Hematopoietic multipotent progenitor cell treated with erythropoietin and hydrocortisone succinate and interleukin-3 and kit ligand, for 15 days (in vitro differentiated cells): Measurements from ENCODE around the gene SPTBN4.
"Not testable (repeated sequence)": the region's sequence is repeated elsewhere in the genome, so short reads cannot be mapped to it uniquely, and the experiment has no call there.

Experiments used
- DNase-seq: peaks from one replicate; pipeline ENCODE4 v3.0.0-alpha.2; 2015; ENCODE audit warnings: low spot score

Gene SPTBN4

DNA sequence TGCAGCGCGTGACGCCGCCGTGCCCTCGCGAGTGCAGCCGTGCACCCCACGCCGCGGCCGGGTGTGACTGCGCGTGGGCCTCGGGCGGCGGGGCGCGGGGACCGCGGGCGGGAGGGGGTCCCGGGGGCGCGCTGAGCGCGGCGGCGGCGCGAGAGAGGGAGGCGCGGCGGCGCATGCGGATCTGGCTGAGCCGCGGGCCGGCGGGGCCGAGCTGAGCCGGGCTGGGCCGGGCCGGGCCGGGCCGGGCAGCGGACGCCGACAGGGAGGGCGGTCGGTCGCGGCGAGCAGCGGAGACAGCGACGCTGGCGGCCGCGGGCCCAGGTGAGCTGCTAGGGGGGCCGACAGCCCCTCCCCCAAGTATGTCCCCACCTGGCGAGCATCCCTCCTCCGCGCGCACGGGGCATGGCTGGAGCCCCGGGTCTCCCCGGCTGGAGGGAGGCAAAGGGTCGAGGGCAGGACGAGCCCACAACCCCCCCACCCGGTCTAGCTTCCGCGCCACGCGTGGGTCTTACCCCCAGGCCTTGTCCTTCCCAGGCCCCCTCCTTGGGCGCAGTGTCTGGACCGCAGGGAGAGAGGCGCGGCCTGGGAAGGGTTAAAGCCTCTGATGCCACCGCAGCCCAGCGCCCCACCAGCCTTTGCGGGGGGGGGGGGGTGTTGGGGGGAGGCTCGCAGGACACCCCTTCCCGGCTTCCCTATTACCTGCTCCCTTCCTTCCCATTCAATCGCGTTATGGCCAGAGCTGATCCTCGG, at the start of gene SPTBN4:
SPTBN4 (plus strand) TSS at position 17 of the 750 bp plus-strand sequence. CDS start 5,621 bp downstream, outside the sequence.
- no peak for DNase-seq

DNA sequence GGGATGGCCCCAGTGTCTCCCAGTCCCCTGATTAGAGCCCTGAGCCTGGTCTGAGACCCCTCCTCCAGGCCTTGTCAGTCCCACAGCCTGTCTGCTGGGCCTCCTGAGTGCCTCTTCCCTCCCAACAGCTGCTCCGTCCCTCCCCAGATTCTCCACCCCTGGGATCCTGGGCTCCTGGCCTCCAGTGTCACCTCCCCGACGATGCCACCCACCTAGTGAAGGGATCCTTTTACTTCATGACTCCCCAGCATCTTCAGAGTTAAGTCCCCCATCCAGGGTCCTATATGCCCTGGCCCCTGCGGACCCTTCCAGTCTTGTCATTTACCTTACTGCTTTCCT, 49.2 kb upstream of the SPTBN4 start:
- no peak for DNase-seq

DNA sequence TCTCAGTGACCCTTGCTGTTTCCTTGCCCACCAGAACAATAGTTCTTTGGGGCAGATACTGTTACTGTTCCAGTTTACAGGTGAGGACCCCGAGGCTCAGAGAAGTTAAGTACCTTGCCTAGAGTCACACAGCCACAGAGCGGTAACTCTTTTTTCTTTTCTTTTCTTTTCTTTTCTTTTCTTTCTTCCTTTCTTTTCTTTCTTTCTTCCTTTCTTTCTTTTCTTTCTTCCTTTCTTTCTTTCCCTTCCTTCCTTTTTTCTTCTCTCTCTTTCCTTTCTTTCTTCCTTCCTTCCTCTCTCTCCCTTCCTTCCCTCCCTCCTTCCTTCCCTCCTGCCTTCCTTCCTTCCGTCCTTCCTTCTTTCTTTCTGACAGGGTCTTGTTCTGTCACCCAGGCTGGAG, 48.8 kb upstream of the SPTBN4 start:
- no peak for DNase-seq

DNA sequence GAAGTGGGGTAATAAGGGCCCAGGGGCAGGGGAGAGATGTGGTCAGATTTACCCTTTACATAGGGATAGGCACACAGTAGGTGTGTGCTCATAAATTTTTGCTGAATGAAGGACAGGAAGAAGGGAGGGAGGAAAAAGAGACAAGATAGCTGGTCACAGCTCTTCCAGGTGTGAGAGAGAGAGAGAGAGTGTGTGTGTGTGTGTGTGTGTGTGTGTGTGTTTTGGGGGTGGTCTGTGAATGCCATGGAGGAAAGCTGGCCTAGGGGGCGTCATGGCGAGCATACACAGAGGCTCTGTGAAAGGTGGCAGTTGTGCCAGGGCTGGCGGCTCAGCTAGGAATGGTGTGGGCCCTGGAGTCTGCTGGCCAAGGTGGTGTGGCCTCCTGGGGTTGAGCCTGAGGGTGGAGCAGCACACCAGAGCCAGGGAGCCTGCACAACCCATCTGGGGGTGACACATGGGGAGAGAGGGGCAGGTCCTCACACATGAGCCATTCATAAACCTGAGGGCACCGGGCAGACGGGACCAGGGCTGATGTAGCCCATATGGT, 47.7 kb upstream of the SPTBN4 start:
- no peak for DNase-seq

DNA sequence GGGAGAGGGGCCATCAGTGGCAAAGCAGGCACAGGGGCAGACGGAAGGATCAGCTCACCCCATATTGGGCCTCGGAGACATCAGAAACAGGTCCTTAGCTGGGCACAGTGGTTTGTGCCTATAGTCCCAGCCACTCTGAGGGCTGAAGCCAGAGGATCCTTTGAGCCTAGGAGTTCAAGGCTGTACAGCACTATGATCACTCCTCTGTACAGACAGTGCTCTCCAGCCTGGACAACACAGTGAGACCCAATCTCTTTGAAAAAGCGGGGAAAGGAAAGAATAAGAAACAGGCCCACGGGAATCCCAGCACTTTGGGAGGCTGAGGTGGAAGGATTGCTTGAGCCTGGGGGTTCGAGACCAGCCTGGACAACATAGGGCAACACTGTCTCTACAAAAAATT, 47.0 kb upstream of the SPTBN4 start:
- DNase-seq: no peak

DNA sequence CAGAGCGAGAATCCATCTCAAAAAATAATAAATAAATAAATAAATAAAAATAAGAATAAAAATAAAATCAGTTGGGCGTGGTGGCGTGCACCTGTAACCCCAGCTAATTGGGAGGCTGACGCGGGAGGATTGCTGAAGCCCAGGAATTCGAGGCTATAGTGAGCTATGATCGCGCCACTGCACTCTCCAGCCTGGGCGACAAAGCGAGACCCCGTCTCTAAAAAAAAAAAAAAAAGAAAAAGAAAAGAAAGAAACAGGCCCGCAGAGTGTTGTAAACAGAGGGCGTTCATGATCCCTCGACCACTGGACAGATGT, 46.4 kb upstream of the SPTBN4 start:
- DNase-seq: no peak

DNA sequence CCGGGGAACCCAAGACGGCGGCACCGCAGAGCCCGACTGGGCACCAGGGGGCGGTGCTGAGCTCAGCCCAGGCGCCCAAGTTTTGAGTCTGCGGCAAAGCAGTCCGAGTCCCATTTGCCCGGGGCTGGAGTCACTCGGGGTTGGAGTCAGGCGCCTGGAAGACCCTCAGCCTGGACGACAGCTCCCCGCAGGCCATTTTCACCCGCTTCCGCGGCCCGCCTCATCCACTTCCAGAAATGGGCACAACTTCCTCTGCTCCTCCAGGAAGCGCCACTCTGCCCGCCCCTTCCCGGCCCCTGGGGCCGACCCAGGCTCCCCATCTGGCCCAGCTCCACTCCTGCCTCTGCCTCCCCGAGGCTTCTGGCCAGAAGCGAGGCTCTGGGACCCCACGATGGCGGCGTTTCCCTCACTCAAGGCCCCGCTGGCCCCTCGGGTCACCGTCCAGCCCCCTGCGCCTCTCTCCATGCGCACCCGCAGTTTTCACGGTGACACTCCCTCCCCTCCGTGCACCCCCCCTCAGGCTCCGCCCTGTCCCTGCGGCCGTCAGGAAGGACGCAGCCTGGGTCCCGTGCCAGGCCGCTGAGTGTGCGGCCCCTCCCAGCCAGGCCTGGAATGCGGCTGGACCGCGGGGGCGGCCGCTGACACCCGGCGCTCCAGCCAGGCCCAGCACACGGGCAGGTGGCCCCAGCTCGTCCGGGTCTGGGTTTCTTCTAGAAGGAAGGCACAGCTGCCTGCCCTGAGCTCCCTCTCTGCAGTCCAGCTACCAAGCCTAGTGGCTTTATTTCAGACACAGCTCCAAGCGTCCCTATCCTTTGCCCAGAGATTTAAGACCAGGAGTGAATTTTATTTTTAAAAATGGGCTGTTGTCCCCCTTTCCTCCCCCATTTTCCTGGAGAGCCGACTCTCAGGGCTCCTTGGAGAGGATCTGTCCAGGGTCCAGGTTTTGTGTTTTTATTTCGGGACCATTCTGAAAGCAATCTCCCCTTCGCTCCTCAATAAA, 45.7 kb upstream of the SPTBN4 start:
- peak; percentile 84 for DNase-seq

DNA sequence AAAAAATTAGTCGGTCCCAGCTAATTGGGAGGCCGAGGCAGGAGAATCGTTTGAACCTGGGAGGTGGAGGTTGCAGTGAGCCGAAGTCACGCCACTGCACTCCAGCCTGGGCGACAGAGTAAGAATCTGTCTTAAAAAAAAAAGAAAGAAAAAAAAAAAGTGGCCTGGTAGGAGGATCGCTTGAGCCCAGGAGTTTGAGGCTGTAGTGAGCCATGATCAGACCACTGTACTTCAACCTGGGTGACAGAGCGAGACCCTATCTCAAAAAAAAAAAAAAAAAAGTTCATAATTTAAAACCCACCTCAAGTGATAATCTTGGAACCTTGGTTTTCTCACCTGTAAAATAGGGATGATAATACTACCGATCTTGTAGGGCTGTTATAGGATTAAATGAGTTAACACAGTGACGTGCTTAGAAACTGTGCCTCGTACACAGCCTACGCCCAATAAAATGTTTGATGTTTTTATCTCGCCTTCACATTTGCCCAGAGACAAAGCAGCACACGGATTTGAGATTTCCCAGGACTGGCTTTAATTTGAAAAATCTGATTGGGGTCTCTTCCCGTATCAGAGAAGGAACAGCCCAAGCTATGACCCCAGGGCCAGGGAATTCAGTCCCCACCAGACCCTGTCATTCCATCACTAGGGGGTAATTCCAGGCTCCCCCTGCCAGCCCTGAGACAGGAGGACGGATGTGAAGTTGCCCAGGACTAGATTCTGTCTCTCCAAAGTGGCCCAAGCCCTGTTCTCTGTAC, 44.6 kb upstream of the SPTBN4 start:
- DNase-seq: peak; percentile 52

DNA sequence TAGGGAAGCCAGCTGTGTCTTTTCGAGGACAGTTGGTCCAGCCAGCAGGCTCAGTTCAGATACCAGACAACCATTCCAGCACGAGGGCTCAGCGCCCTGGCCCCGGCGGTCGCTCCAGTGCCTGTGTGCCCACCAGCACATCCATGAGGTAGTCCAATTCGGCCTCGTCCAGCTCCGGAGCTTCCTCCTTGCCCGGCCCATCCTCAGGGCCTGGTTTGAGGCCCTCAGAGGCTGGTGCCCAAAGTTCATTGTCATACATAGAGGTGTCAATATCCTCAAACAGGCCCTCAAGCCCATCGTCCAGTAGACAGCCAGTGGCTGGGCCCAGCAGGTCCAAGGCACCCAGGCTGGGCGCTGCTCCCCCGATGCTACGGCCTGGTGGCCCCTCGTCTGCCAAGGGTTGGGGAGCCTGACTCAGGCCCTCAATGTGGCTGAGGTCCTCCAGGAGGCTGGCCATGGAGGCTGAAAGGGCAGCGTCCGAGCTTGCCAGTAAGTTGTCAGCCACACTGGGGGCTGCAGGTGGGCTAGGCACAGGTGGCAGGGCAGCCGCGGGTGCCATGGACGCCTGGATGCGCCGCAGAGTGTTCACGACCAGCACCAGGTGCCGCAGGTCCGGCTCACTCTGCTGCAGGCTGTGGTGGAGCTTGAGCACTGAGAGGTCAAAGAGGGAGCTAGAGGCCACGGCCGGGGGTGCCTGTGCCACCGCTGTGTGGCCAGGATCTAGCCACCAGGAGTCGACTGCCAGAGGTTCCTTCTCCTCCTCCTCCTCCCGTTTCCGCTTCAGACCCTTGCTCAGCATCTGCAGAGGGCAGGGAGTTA, 43.8 kb upstream of the SPTBN4 start:
- no peak for DNase-seq

DNA sequence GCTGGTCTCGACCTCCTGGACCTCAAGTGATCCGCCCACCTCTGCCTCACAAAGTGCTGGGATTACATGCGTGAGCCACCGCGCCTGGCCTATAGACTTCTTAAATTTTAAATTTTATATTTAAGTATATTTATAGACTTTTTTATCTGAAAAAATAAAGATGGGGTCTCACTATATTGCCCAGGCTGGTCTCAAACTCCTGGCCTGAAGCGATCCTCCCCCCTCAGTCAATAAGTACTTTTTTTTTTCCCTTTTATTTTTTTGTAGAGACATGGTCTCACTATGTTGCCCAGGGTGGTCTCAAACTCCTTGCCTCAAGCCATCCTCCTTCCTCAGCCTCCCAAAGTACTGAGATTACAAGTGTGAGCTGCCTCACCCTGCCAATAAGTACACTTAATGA, 42.9 kb upstream of the SPTBN4 start:
- DNase-seq: no peak

DNA sequence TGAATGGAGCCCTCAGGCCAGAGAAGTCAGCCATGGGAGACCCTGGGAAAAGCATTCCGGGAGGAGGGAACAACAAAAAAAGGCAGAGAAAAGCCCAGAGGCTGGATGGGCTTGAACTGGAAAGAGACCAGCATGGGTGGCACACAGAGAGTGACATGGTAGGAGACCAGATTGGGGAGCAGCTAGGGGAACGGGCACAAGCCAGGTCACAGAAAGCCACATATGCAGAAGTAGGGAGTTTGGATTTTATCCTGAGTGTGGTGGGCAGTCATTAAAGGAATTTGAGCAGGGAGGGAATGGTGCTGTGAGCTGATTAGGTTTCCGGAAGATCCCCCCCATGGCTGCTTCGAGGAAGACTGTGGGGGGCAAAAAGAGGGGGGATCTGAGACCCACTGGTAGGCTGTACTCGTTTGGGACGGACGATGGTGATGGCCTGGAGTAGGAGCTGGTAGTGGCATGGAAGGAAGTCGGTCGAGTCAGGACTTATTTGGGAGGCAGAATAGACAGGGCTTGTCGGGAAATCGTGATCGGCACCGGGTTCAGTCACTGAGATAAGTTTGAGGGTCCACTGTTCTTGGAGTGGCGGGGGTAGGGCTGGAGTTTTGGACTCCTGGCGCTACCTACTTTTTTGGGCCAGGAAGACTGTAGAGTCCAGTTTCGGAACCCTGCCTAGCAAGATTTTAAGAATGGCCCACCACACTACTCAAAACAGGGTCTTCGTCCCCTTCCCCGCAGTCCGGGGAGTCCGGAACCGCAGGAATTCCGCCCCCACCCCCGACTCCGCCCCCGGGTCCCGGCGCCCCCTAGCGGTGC, 42.0 kb upstream of the SPTBN4 start:
- DNase-seq: no peak

DNA sequence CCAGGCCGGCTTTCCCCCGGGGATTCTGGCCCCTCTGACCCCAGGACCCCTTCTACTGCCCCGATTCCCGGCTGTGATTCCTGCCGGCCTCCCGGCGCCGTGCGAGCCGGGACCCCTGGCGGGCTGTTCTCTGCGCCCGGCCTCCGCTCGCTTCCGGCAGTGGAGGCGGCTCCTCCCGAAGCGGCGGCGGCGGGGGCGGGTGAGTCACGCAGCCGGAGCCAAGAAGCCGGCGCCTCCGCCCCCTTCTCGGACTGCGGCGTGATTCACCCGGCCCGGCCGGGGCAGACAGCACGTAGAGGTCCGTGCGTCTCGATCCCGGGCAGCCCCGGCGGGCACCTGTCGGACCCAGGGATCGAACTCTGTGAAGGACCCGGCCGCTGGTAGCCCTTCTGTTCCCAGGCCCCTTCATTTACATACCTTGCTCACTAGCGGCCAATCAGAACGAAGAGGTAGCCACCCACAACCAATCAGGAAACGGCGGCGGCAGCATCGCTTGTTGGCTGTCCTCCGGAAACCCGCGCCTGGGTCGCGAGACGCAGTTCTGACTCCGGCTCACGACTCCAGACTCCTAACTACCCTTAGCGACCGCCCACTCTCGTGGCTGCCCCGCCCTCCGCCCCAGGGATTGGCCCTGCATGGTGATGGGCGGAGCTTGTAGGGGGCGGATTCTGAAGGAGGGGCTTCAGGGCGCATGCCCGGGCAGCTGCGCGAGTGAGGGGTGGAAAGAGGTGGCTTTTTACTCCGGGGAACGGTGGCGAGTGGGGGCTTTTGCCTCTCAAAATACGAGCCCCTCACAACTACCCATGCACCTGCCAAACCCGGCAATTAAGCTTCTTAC, 41.1 kb upstream of the SPTBN4 start, which contains the start of gene SERTAD1:
SERTAD1 (minus strand) TSS at position 543 of the 838 bp plus-strand sequence. CDS start 2,446 bp downstream, outside the sequence.
- DNase-seq: peak; percentile 99

DNA sequence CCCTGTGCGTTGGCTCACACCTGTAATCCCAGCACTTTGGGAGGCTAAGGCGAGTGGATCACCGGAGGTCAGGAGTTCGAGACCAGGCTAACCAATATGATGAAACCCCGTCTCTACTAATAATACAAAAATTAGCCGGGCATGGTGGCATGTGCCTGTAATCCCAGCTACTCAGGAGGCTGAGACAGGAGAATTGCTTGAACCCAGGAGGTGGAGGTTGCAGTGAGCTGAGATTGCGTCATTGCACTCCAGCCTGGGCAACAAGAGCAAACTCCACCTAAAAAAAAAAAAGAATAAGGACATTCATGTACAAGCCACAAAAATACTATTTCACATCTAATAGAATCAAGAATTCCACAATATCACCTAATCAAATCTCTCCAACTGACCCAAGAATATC, 38.6 kb upstream of the SPTBN4 start:
- not testable (repeated sequence) for DNase-seq

DNA sequence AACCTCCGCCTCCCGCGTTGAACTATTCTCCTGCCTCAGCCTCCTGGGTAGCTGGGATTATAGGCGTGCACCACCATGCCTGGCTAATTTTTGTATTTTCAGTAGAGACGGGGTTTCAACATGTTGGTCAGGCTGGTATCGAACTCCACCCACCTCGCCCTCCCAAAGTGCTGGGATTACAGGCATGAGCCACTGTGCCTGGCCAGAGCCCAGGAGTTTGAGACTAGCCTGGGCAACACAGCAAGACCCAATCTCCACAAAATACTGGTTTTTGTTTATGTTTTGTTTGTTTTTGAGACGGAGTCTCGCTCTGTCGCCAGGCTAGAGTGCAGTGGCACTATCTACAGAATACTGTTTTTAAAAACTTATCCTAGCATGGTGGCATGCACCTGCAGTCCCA, 36.6 kb upstream of the SPTBN4 start:
- not testable (repeated sequence) for DNase-seq

DNA sequence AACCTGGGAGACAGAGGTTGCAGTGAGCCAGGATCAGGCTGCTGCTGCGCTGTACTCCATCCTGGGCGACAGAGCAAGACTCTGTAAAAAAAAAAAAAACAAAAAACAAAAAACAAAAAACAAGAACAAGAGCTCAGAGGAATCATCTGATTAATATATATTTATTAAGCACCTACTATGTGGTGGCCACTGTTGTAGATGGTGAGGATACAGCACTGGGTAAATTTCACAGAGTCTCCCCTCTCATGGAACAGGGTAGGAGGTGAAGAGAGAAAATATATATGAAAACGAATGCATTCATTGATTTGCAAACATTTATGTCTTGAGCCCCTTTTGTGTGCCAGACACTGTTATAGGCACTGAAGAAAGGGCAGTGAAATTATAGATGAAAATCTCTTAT, 35.1 kb upstream of the SPTBN4 start:
- no peak for DNase-seq

DNA sequence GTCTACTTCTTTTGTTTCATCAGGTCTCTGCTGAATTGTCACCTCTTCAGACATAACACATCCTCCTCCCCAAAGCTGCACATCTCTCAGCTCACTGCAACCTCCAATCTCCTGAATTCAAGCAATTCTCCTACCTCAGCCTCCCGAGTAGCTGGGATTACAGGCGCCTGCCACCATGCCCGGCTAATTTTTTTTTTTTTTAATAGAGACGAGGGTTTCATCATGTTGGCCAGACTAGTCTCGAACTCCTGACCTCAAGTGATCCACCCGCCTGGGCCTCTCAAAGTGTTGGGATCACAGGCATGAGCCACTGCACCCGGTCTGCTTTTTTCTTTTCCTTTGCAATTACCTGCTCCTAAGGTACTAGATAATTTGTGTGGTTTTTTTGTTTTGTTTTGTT, 34.0 kb upstream of the SPTBN4 start:
- not testable (repeated sequence) for DNase-seq

DNA sequence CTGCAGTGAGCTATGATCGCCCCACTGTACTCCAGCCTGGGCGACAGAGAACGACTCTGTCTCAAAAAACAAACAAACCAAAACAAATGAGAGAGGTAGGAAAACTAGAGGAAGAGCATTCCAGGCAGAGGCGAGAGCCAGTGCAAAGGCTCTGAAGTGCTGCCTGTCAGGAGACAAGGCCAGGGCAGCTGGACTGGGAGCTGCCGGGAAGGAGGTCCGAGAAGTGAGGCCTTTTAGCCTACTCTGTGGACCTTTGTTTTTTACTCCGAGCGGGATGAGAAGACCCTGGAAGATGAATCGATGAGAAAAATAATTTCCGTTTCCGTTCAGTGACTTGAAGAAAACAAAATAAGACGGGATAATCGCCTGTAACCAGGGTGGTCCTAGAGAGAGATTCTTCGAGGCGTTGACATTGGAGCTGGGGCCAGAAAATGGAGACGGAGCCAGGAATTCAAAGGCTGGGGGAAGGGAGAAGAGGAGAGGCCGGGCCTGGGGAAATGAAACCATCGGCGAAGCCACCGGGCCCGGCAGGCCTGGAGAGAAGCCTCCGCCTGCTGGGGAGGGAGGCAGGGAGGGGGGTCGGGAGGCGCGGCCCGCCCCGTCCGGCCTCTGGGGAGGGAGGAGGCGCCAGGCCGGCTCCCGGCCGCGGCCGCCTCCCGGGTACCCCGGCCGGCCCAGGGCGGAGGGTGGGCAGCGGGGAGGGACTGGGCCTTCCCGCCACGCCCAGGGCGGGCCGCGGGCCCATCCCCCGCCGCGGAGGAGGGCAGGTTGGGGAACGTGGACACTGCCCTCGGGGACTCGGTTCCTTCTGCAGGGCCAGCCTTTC, 33.2 kb upstream of the SPTBN4 start:
- peak; percentile 73 for DNase-seq

DNA sequence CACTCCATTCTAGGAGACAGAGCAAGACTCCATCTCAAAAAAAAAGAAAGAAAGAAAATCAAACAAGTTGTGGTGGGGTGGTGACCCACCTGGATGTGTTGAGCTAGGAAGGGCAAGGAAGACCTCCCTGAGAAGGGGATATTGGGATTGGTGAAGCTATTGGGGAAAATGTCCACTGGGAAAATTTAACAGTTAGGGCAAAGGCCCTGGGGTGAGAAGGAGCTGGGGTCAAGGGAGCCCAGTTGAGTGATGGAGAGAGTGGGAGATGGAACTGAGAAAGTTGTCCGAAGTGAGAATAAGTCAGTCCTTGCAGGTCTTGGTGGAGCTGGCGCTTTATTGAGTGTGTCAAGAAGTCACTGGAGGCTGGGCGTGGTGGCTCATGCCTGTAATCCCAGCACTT, 28.5 kb upstream of the SPTBN4 start:
- DNase-seq: no peak
